ENCODE data around the gene YWHAG. TPM values are rescaled to one million over a fixed set of nuclear protein-coding genes. Genes with fewer than 3 reads are reported as not detected.

YWHAG gene
- 60.4 and 78.0 TPM in 2 replicates for polyA plus RNA-seq (2012; rRNA removed)
- 69.7 and 76.5 TPM in 2 replicates for polyA plus RNA-seq (2012; cell fraction: cytosol; rRNA removed)
- polyA plus RNA-seq (2012; cell fraction: nucleus; rRNA removed) = 49.2 and 56.0 TPM in 2 replicates

GRCh38 chr7:76358481-76359110 is at the start of gene YWHAG:
Gene YWHAG (minus strand): TSS chr7:76358991. CDS start chr7:76358808, 183 bp downstream.
- POLR2A ChIA-PET = interaction anchor here (0.6 to 3.1 kb wide), 14 partner anchors 11 to 192 kb away, joined by 3 to 24 read pairs (median 3); no protein-coding TSS in a partner anchor
- CTCF ChIA-PET = interaction anchor here (0.6 to 3.4 kb wide), 15 partner anchors 8 to 181 kb away, joined by 3 to 32 read pairs (median 5); partner anchors contain the start of gene HSPB1
- Histone ChIP-seq H3F3A (replicated peaks; ENCODE audit: insufficient read depth) (peaks cover 18% of the 10 kb centered on the region), H3K27me3 (ENCODE audit: insufficient read depth) (no peaks in the 10 kb centered on the region), H3K9ac (peak within 1 kb of the TSS; percentile 93), H4K20me1 (ENCODE audit: insufficient read depth) (peaks cover 44% of the 10 kb centered on the region), H2AFZ (ENCODE audit: low read depth) (peak within 1 kb of the TSS; percentile 92), H3K9me3 (no peaks in the 10 kb centered on the region), H3K27ac (ENCODE audit: low read depth in 2 of 2, low read length in 1 of 2) (peak within 1 kb of the TSS; percentile 92 to 96), H3K4me2 (peak within 1 kb of the TSS; percentile 80), H3K79me2 (ENCODE audit: insufficient read depth) (peaks cover 52% of the 10 kb centered on the region), H3K9me2 (no peaks in the 10 kb centered on the region), H3K4me1 (ENCODE audit: control insufficient read depth in 1 of 2, insufficient read depth in 2 of 2, low read depth in 1 of 2, low read length in 1 of 2) (peaks cover 14 to 23% of the 10 kb centered on the region in 2 experiments; a peak in 3 of 4 replicates), H3K4me3 (ENCODE audit: low read depth in 2 of 2, low read length in 1 of 2) (peak within 1 kb of the TSS; percentile 82 to 88), H3K36me3 (replicated peaks in 1 of 2; ENCODE audit: control insufficient read depth in 1 of 2, insufficient read depth in 2 of 2, low read length in 1 of 2) (peaks cover 27 to 37% of the 10 kb centered on the region in 2 experiments)
- 3% methylated on average over 33 of the region's 80 CpGs for WGBS (ENCODE audit: low lambda C conversion rate)
- DNase-seq = peak; percentile 96
- TF ChIP-seq SIN3A (IDR thresholded peaks at IDR 0.05; ENCODE audit: borderline replicate concordance, low read depth, low read length) (peak; percentile 84; the same call in 1 of the 2 replicates), MXI1 (IDR thresholded peaks at IDR 0.05; ENCODE audit: low read depth, low read length) (peak; percentile 95), SMC3 (IDR thresholded peaks at IDR 0.05; ENCODE audit: low read depth, low read length) (no peak), IRF3 (IDR thresholded peaks at IDR 0.05; ENCODE audit: low read depth, low read length) (no peak), ELF1 (IDR thresholded peaks at IDR 0.05) (no peak), NRF1 (IDR thresholded peaks at IDR 0.05; ENCODE audit: low read depth, low read length) (peak; percentile 46), TAF1 (IDR thresholded peaks at IDR 0.05; ENCODE audit: borderline replicate concordance, low read depth, low read length) (peak; percentile 92), REST (IDR thresholded peaks at IDR 0.05; ENCODE audit: low read depth, low read length) (peak; percentile 34; the same call in 1 of the 2 replicates), EZH2phosphoT487 (IDR thresholded peaks at IDR 0.05; ENCODE audit: borderline replicate concordance, low read depth) (no peak), MEF2A (IDR thresholded peaks at IDR 0.05; ENCODE audit: borderline replicate concordance, low read depth) (no peak), RCOR1 (IDR thresholded peaks at IDR 0.05; ENCODE audit: low read length) (no peak), RAD21 (IDR thresholded peaks at IDR 0.05; ENCODE audit: low read length) (peak; percentile 17; the same call in 1 of the 2 replicates), USF1 (IDR thresholded peaks at IDR 0.05; ENCODE audit: borderline replicate concordance, low read depth) (no peak), CHD2 (IDR thresholded peaks at IDR 0.05; ENCODE audit: low read length, partially characterized antibody) (peak; percentile 35), EP300 (IDR thresholded peaks at IDR 0.05; ENCODE audit: borderline replicate concordance in 1 of 2, low read depth in 1 of 2, low read length in 1 of 2) (peak; percentile 12 to 28; a peak in 1 of 4 replicates), GATA2 (CRISPR knock-in tag; IDR thresholded peaks at IDR 0.05) (no peak), ZBTB33 (IDR thresholded peaks at IDR 0.05; ENCODE audit: borderline replicate concordance, low read depth) (0 out of 2 replicates have a peak, but pooled peaks have one; percentile 60), RFX5 (IDR thresholded peaks at IDR 0.05; ENCODE audit: low read length) (no peak), TCF12 (IDR thresholded peaks at IDR 0.05) (peak; percentile 35; the same call in 1 of the 2 replicates), FOXJ3 (CRISPR knock-in tag; IDR thresholded peaks at IDR 0.05) (no peak), GABPA (IDR thresholded peaks at IDR 0.05; ENCODE audit: low read depth) (no peak), FOXM1 (IDR thresholded peaks at IDR 0.05; ENCODE audit: low read depth) (no peak), TEAD4 (IDR thresholded peaks at IDR 0.05; ENCODE audit: borderline replicate concordance, insufficient read depth) (peak; percentile 42; the same call in 1 of the 2 replicates), YY1 (IDR thresholded peaks at IDR 0.05; ENCODE audit: low read depth) (peak; percentile 95), JUND (IDR thresholded peaks at IDR 0.05) (no peak), MAX (IDR thresholded peaks at IDR 0.05; ENCODE audit: low read depth) (peak; percentile 88)

Data from SK-N-SH (cell line).